HUES64 (cell line): ENCODE measurements around the gene TXLNG.

ENCODE experiments used
- H3K27ac ChIP-seq: 2 replicates; pipeline ENCODE4 v1.7.0; 2013; ENCODE audit warnings: low read depth, low read length, inconsistent platforms
- H3K27me3 ChIP-seq: 2 replicates; pipeline ENCODE4 v1.6.1; 2013; ENCODE audit warnings: mild to moderate bottlenecking, low read length; ENCODE audit not compliant: insufficient read depth
- H3K36me3 ChIP-seq: 2 replicates; pipeline ENCODE4 v1.6.1; 2013; ENCODE audit warnings: mild to moderate bottlenecking, low read length; ENCODE audit not compliant: insufficient read depth
- H3K4me1 ChIP-seq: 2 replicates; pipeline ENCODE4 v1.6.1; 2013; ENCODE audit warnings: mild to moderate bottlenecking, low read length, moderate library complexity; ENCODE audit not compliant: insufficient read depth
- H3K4me3 ChIP-seq: 2 replicates; pipeline ENCODE4 v1.5.1; 2013; ENCODE audit warnings: mild to moderate bottlenecking, low read length, moderate library complexity
- H3K9ac ChIP-seq: 2 replicates; pipeline ENCODE4 v1.6.1; 2013; ENCODE audit warnings: mild to moderate bottlenecking, low read depth, low read length
- H3K9me3 ChIP-seq: 2 replicates; pipeline ENCODE4 v1.6.1; 2013; ENCODE audit warnings: low read depth, low read length; ENCODE audit not compliant: insufficient read depth
- WGBS: fragments of 150-250, 120-280 bp; methylation state at CpG from one replicate; pipeline ENCODE4 v1.1.7; 2013; ENCODE audit warnings: missing lambda C conversion rate; 5-methylcytosine and 5-hydroxymethylcytosine counted together

The TXLNG gene

DNA sequence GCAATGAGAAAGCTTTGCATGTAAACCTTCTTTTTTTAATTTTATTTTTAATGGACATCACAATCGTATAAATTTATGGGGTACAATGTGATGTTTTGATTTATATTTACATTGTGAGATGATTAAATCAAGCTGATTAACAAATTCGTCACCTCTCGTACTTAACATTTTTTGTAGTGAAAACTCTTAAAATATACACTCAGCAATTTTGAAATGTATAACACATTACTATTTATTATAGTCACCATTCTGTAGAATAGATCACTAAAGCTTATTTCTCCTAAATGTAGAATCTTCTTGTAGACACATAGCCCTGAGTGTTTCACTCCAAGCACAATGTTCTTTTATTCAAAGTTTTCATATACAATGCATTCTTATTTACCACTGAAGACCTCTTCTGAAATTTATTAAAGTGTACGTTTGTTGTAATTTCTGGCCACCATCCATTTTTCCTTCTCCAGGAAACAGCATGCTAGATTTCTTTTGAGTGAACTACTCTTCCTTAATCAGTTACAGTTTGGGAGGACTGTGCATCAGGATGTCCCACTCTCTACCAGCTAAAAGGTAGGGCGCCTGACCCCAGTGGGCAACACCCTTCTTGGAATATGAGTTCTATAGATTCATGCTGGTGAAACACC is 88.3 kb downstream of the TXLNG start:
- Histone ChIP-seq H3K9me3 (no peaks in the 10 kb centered on the region), H3K36me3 (no peaks in the 10 kb centered on the region), H3K9ac (no peak overlapping the region), H3K4me3 (no peak overlapping the region), H3K4me1 (no peaks in the 10 kb centered on the region), H3K27ac (no peak overlapping the region), H3K27me3 (no peaks in the 10 kb centered on the region; the same call in 1 of the 2 replicates)
- WGBS, result 100% methylated on average over 1 of the region's 5 CpGs

DNA sequence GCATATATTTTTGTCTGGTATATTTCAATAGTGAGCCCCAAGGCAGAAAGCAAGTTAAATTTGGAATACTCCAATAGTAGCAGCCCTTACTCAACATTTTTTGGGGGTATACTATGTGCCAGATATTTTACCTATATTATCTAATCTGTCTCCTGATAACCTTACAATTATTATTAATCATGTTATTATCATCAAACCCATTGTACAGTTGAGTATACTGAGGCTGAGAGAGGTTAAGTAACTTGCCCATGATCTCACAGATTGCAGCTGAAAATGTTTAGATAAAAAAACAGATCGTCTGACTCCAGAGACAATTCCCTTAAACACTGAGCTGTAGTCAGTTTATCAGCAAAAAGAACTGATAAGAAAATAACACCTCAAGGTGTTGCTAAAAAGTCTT is 90.4 kb downstream of the TXLNG start:
- Histone ChIP-seq H3K27me3 (peaks cover 2% of the 10 kb centered on the region; the same call in 1 of the 2 replicates), H3K36me3 (no peaks in the 10 kb centered on the region), H3K9me3 (no peaks in the 10 kb centered on the region), H3K9ac (no peak overlapping the region), H3K27ac (no peak overlapping the region), H3K4me3 (no peak overlapping the region), H3K4me1 (no peaks in the 10 kb centered on the region)
- WGBS, result 83% methylated on average over 1 of the region's 1 CpG

DNA sequence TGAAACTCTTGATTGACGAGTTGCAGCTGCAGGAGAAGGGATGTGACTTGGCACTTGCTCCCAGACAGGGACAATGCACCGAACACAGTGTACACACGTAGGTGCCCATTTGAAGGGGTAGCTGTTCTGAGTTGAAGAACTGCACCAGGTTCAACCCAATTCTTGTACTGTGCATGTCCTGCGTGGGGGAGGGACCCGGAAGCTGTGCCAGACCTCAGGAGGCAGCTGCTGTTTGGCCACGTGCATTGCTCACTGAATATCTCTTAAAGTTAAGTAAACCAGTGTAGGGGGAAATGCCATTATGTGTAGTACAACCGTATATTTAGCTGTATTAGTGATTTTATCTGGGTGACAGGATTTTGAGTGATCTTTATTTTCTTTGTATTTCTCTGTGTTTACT is 95.9 kb downstream of the TXLNG start:
- Histone ChIP-seq H3K27ac (no peak overlapping the region), H3K4me3 (peak overlapping the region; percentile 69; the same call in 1 of the 2 replicates)
- 61% methylated on average over 7 of the region's 7 CpGs for WGBS

DNA sequence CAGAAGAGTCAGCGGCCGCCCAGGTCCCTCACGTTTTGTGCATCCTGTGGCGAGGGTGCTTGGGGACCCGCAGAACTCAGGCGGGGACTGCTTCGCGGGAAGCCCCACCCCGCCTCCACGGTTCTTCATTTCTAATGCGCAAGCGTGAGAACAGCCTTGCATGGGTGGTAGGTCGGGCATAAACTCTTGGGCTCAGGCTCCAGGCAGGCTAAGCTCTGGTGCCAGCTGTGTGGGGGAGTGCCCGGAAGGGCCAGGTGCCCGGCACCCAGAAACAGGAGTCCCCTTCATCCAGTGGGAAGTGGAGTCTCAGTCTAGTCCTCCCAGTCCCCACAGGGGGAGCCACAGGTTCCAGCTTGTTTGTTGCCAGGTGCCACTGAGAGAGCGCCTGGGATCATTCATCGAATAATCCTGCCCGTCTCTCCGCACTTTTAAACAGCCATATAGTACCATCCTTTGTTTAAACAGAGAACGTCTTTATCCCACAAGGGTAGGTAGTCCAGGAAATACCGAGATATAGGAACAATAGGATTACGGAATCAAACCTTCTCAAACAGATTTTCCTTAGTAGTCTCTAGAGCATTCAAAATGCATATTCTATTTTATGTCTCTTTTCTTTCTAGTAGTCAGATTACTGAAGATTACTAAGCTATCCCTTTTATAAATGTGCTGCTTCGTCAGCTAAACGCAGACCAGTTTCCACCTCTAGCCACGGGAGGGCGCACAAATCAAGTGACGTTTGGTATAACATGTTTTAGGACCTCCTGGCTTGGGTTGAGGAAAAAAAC is 96.6 kb downstream of the TXLNG start:
- H3K27ac ChIP-seq, result no peak overlapping the region
- peak overlapping the region; percentile 69 for H3K4me3 ChIP-seq
- H3K36me3 ChIP-seq, result no peaks in the 10 kb centered on the region
- H3K4me1 ChIP-seq, result no peaks in the 10 kb centered on the region
- H3K9me3 ChIP-seq, result no peaks in the 10 kb centered on the region
- 1% methylated on average over 25 of the region's 27 CpGs for WGBS
- peak overlapping the region; percentile 61 for H3K9ac ChIP-seq
- peaks cover 7% of the 10 kb centered on the region; the same call in 1 of the 2 replicates for H3K27me3 ChIP-seq

More for the DNA sequence above, 95.9 kb downstream of the TXLNG start:
- H3K4me1 ChIP-seq, result no peaks in the 10 kb centered on the region
- peaks cover 7% of the 10 kb centered on the region; the same call in 1 of the 2 replicates for H3K27me3 ChIP-seq
- no peak overlapping the region for H3K9ac ChIP-seq
- no peaks in the 10 kb centered on the region for H3K9me3 ChIP-seq
- H3K36me3 ChIP-seq, result no peaks in the 10 kb centered on the region

DNA sequence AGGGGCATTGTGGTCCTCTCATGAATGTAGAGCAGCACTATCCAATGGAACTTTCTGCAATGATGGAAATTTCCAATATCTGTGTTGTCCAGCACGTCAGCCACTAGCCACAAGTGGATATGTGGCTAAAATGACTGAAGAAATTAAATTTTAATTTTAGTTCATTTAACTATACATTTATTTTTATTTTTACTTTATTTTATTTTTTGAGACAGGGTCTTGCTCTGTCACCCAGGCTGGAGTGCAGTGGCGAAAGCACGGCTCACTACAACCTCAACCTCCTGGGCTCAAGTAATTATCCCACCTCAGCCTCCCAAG is 97.2 kb downstream of the TXLNG start:
- no peak overlapping the region for H3K27ac ChIP-seq
- H3K4me1 ChIP-seq, result no peaks in the 10 kb centered on the region
- no peaks in the 10 kb centered on the region for H3K36me3 ChIP-seq
- no peak overlapping the region for H3K9ac ChIP-seq
- WGBS, result 81% methylated on average over 2 of the region's 3 CpGs
- no peaks in the 10 kb centered on the region for H3K9me3 ChIP-seq
- H3K27me3 ChIP-seq, result peaks cover 7% of the 10 kb centered on the region; the same call in 1 of the 2 replicates
- peak overlapping the region; percentile 69; the same call in 1 of the 2 replicates for H3K4me3 ChIP-seq

DNA sequence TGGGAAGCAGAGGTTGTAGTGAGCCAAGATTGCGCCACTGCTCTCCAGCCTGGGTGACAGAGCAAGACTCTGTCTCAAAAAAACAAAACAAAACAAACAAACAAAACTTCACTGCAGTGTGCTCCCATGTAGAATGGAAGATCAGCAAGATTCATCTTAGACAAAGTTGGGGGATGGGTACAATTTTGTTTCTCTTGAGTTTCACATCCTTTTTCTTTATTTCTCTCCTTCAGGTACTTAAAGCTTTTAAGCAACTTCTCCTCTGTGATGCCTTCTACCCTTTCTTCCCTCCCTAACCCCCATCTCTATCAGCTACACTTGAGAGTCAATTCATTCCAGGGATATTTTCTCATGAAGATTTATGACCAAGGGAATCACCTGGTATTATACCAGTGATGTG is 99.4 kb downstream of the TXLNG start:
- Histone ChIP-seq H3K27me3 (peaks cover 5% of the 10 kb centered on the region; the same call in 1 of the 2 replicates), H3K4me1 (no peaks in the 10 kb centered on the region), H3K9ac (no peak overlapping the region), H3K4me3 (no peak overlapping the region), H3K9me3 (no peaks in the 10 kb centered on the region), H3K27ac (no peak overlapping the region), H3K36me3 (no peaks in the 10 kb centered on the region)
- no CpG with 5 or more reads among the region's 1 CpG for WGBS

DNA sequence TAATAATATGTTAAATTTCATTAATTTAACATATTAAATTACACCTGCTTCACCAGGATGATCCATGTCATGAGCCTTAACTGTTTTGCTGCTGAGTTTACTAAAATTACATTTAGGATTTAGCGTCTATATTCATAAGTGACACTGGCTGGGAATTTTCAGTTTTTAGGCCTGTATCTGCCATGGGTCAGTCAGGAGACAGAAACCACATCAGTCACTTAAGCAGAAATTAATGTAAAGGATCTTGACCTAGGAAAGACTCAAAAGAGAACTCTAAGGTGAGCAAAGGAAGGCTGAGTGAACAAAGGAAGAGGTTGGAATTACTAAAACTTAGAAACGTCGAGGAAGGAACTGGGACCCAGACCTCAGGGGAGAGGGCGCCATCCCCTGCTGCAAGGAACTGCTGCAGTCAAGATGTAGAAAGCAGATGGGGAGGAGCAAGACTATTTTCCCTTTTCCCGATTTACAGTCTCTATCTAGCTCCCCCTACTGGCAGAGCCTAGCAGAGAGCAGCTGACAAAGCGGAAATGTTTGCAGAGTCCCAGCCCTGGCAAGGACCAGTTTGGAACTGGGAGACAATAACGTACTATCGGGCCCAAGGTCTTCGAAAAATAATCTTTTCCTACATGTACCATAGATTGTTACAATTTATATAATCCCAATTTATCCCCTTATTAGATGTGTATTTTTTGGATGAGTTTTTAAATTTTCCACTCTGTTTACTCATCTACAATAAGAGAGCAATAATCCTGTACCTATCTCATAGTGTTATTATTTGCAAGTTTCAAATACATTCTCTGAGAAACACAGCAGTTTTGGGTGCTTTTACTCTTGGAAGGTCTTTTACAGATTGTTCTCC is 106.5 kb downstream of the TXLNG start:
- H3K9ac ChIP-seq, result 0 out of 2 replicates have a peak overlapping the region, but pooled peaks have one; percentile 29
- H3K27me3 ChIP-seq, result no peaks in the 10 kb centered on the region
- H3K4me3 ChIP-seq, result no peak overlapping the region
- no peak overlapping the region for H3K27ac ChIP-seq
- WGBS, result 26% methylated on average over 7 of the region's 9 CpGs
- H3K4me1 ChIP-seq, result no peaks in the 10 kb centered on the region
- no peaks in the 10 kb centered on the region for H3K36me3 ChIP-seq
- H3K9me3 ChIP-seq, result no peaks in the 10 kb centered on the region
